GM04504 (cell line): Measurements from ENCODE around the gene TNRC6C.

Source experiments
- DNase-seq: peaks from one replicate; pipeline ENCODE4 v3.0.0-alpha.2; 2012; ENCODE audit warnings: low read depth

TNRC6C gene

DNA sequence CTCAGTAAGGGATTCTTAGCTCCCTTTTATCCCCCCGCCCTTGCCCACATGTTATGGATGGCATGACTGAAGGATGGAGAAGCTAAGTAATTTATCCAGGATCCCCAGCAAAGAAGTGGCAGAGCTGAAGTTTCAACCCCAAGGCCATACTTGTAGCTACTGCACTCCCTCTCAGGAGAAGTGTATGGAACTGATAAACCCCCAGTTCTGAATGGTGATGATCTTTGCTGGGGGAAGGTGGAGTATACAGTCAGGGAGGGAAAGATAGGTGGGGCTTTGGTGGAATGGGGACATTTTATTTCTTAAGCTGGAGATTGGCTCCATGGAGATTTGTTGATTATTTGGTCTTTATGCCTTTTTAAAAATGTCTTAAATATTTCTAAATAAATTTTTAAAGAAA, 58.3 kb downstream of the TNRC6C start:
- no peak for DNase-seq

DNA sequence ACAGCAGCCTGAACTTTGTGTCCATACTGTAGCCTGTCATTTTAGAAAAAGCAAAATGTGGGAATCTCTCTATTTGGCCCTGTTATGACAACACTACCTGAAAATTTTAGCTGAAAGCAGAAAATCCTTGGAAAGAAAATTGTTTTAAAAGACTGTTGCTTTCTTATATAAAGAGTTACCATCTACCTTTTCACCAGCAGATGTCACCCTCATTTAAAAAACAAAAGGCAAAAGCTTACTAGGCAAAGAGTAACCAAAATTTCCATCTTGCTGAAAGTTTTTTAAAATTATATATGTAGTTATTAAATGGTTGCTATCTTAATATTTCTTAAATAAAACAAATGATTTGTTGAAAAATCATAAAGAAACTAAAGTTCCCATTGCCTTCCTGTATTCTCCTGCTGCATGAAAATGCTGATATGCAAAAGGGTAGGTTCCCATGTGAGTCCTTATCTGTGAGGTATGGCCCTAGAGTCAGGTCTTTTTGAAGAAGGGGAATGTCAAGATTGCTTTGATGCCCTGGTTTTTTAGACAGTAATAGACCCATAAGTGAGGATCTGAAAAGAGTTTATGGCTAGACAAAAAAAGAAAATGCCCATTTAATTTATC, 61.0 kb downstream of the TNRC6C start:
- DNase-seq = no peak

DNA sequence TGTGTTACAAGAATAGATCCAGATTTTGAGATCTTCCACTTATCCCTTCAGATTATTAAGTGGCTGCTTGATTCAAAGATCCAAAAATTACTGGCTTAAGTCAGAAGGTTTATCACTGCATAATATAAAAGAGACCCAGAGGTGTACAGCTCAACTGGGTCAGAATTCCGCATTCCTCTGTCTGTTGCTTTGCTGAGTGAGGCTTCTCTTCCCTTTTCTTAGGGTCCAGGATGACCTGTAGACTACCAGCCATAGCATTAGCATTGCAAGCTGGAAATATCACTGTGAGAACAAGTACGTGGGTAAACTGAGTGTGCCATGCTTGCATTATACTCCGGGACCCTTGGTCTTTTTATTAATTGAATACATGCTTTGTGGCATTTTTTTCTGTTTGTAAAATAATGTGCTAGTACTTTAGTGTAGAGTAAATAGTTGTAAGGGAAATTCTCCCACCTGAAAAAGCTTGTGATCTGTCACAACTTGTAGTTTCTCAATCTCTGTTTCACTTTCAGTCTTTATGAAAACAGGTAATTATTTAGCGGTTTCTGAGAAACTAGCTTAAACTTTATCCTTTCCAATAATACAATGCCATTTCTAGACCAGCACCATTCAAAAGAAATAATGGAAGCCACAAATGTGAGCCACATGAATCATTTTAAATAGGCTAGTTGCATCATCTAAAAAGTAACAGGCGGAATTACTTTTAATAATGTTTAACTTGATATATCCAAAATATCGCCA, 61.6 kb downstream of the TNRC6C start:
- DNase-seq = no peak

DNA sequence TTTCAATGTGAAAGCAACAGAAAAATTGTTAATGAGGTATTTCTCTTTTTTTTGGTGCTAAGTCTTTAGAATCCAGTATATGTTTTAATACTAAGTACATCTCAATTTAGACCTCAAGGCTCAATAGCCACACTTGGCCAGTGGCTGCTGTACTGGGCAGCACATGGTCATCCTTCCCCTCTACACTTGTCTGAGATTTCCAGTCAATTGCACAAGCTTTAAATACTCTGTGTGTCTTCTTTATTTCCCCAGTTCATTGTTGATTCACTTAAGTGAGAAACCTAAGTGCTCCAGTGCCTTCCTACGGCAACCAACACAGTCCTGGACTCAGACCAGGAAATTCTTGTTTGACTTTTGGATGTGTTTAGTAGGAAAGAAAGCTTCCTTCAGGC, 62.2 kb downstream of the TNRC6C start:
- no peak for DNase-seq

DNA sequence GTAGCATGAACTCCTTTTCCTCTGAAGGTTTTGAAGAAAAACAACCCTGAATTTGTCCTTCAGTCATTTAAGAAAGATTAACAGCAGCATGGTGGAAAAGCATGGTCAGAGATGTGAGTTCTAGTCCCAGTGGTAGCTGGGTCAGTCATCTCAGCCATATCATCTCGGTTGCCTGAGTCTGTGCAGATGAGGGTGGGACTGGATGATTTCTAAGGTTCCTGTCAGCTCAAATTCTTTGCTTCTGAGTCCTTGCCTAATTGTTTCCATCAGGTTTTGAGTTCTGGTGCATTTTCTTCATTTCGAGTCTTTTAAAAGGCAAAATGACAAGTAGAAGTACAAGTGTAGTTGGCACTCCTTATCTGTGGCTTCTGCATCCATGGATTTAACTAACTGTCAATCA, 63.9 kb downstream of the TNRC6C start:
- peak; percentile 62 for DNase-seq

DNA sequence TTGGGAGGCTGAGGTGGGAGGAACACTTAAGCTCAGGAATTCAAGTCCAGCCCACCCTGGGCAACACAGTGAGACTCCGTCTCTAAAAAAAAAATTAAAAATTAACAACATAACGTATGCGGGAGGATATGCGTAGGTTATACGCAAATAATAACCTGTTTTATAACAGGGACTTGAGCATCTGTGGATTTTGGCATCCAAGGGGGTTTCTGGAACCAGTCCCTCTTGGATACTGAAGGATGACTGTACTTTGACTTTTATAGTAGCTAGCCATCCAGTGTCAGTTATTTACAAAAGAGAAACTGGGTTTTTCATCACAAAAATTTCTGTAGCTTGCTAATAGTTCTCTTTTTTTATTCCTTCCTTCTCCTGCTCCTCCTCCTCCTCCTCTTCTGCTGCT, 64.5 kb downstream of the TNRC6C start:
- DNase-seq = no peak

DNA sequence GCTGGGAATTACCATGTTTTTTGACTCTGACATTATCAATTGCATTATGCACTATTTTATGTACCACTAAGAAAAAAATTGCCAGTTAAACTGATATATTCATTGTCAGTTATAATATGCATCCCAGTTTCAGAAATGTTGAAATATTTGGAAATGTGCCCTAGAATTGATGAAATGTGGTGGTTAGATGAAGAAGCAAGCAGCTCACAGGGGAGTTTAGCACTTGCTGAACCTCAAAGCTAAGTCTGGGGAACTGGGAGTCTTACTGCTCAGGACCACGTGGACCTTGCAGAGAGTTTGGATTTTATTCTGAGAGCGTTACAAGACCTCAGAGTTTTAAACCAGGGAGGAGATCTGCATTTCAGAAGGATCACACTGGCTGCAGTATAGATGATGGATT, 67.9 kb downstream of the TNRC6C start:
- DNase-seq = no peak

DNA sequence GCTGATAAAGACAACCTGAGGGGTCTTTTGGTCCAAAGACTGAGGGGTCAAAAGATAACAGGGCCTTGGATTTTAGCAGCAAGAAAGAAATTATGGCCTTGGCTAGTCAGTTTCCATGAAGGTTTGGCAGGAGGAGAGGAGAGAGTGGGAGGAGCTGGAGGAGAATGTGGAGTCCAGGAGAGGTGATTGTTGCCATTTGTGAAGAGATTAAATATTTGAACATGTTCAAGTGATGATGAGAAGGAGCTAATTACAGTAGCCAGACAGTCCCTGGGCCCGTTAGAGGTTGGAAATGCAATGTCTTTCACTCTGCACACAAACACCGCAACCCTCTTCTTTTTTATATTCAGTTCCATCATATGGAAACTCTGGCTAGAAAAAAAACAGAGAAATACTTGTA, 68.6 kb downstream of the TNRC6C start:
- DNase-seq = no peak

DNA sequence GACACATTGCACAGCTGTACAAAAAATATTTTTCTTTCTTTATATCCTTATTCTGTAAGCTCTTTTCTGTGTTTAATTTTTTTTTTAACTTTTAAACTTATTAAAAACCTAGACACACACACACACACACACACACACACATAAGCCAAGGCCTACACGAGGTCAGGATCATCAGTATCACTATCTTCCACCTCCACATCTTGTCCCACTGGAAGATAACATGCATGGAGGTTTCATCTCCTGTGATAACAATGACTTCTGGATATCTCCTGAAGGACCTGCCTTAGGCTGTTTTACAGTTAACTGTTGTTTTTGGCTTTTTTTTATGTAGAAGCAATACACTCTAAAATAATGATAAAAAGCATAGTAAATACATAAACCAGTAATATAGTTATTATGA, 71.2 kb downstream of the TNRC6C start:
- DNase-seq = no peak

DNA sequence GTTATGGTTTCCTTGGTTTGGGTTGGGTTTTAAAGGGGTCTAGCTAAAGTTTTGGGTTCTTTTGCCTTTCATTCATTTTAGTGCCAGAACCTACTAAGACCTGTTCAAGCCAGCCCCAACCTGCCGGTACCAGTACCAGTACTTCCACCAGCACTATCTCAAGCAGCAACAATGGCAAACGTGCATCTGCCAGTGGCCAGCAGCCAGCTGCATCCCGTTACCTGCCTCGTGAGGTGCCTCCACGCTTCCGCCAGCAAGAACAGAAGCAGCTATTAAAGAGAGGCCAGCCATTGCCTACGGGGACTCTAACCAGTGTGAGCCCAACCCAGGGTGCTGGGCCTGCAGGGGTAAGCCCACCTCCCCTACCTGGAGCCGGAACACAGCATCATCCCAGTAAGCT, 72.9 kb downstream of the TNRC6C start:
- DNase-seq = no peak

DNA sequence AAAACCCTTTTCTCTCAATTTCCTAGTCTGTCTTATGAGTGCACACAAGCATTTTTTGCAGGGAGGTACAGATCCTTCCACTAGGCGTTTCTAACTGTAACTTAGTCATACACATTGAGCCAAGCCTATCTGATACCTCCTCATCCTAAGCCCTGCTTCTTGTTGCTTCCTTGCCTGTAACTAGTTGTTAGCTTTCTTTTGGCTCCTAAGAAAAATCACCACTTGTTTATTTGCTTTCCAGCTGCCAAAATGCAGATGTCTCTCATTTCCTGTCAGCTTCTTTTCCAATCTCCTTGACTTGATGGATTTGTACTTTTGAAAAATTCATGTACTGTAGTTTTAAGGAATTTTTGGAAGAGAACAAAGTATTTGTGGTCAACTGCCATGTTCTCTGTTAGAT, 73.7 kb downstream of the TNRC6C start:
- no peak for DNase-seq

DNA sequence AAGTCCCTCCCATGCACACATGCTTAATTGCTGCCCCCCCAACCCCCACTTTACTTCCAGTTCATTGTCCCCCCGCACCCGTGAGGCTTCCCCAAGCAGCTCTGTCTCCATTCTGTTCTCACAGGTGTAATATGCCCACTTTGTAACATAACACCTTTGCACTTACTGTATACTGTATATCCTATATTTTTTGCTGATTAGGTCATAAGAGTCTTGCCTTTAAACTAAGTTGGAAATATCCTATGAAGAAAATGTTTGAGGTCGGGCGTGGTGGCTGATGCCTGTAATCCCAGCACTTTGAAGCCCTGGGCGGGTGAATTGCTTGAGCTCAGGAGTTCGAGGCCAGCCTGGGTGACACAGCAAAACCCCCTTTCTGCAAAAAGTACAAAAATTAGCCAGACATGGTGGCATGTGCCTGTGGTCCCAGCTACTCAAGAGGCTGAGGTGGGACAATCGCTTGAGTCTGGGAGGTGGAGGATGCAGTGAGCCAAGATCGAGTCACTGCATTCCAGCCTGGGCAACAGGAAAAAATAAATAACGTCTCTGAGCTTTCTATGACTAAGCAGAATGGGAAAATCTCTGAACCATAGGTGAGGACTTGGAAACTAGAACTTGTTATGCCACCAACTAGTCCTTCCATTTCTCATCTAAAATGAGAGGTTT, 76.1 kb downstream of the TNRC6C start:
- DNase-seq = no peak

DNA sequence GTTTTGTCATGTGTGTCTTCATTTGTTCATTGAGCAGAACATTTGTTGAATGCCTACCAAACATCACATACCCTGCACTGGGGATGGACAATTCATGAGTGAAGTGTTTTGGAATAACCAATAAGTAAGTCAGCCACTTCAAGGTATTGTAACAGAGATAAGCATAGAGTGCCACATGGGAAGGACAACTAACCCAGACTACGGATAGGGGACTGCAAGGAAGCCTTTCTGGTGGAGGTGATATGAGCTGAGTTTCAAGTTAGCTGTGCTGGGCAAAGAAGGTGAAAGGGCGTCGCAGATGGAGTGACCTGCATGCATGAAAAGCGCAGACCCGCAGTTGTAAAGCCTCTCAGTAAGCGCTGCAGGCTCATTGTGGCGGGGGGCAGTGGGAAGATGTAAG, 78.8 kb downstream of the TNRC6C start:
- DNase-seq = no peak

DNA sequence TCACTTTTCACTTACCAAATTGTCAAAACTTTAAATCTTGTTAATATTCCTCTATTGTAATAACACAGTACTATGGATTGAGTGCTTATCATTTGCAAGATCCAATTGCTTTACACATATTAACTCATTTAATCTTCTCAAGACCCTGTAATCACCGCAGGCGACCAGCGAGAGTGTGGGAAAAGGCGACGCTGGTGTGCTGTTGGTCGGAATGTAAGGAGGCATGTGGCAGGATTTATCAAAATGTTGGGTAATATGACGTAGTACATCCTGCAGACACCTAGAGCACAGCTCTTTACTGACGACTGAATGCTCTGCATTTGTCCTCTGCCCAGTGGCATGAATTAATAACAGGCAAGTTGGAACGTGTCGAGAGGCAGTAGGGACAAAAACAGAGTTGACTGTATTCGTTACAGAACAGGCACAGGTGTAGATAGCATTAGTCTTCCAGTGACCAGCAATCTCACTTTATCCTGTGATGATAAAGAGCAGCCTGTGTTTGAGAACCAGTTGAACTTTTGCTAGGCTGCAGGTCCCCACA, 80.3 kb downstream of the TNRC6C start:
- no peak for DNase-seq

DNA sequence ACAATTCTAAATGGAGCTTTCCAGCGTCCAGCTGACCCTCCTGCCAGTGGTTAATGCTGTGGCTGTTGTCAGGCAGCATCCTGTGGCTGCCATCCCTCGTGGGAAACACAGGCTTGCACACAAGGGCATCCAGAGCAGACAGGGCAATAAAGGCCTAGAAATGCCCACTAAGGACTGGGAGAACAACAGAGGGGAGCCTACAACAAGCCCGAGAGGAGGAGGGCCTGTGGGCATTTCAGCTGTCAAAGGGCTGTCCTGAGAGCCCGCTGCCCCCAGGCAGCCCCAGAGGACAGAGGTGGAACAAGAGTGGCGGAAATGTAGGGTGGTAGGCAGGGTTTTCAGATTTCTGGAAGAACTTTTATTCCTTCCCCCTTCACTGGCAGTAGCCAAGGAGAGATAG, 81.1 kb downstream of the TNRC6C start:
- no peak for DNase-seq

DNA sequence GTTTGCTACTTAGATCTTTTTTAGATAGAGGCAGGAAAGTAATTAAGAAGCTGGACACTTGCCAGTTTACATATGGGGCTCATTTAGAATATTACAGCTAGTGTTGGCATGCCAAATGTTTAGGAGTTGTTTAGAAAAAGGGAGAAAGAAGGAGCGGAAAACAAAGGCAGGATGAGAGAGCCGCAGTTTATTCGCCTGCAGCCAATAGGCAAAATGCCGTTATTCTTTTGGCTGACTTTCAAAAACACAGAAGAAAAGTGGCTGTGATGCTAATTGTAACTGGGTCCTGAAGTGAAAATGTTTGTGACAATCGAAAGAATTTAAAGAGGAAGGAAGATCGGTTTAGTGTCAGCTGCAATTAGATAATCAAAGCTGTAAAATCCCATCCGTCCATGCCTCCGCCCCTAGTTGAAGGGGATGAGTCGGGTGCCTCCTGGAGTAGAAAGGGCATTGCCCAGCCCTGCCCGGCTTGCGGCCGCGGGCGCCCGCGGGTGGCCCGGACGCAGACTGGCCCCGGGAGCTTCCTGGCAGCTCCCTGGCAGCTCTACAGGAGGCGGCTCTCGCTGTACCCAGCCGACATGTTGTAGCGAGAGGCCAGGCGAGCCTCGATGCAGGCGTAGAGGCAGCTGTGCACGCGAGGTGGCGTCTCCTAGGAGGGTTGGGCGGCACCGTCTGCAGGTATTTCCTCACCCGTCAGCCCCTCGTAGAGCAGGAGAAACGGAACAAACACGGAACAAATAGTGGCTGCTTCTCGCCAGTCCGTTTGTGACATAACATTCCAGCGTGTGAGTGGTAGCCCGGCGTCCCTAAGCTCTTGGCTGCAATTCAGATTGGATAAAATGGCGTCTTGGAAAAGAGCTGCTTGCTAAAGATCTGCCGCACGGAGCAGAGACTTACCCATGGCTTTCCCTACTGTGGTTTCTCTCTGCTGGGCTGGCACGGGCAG, 82.2 kb downstream of the TNRC6C start:
- DNase-seq = peak; percentile 35

DNA sequence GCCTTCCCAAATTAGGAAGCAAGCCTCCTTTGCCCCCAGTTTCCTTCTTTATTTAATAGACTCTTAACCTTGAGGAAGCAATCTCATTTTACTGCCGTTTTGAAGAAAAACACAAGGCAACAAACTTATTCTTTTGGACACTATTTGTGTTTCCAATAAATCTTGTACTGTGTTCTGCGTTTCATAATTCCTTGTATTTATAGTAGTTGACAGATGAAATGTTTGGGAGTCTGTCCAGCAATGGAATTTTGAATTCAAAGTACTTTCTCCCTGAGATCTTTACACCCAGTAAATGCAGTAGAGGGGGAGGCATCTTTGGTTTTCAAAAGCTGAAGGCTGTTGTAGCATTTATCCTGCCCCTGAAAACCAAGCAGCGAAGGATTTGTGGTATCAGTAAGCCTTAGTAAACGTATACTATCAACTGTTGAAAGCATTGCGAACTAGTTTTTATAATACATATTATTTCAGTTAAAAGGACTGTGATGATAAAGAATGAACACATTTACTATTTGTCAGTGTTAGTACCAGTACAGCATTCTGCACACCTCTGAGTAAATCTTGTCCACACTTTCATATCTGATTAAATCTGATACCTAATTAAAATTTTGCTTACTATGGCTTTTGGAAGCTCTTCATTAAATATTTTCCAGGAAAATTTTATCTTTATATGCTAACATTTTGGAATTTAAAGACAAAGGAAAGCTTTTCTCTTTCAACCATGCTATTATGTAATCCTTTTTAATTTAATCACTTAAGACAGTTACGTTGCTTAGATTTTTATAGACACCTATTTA, 83.1 kb downstream of the TNRC6C start:
- no peak for DNase-seq

DNA sequence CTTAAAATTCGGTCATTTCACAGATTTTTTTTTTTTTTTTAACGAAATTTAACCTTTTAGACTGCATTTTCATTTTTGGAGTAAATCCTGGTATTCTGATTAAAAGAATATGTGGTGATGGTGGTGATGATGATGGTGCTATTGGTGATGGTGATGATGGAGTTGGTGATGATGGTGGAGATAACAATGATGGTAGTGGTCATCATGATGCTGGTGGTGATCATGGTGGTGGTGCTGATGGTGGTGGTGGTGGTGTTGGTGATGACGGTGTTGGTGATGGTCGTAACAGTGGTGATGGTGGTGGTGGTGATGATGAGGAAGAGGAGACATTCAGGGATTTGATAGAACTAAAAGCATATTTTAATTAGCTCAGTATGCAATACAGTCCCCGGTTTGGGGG, 84.0 kb downstream of the TNRC6C start:
- DNase-seq = no peak

DNA sequence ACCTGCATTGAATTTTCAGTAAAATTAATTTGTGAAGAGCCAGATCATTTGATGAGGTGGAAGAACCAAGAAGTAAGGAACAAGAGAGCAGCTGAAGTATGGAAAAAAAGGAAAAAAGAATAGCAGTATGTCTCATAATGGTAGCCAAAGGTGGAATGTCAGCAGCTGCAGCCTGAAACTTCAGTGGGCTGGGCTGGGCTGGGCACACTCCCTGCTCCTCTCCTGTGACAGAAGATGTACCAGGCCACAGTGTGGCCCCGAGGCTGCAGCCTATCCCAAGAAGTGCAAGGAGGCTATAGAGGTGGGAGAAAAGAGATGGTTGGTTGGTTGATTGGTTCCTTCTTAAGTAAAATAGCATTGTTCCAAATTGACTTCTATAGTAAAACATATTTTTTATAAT, 84.5 kb downstream of the TNRC6C start:
- no peak for DNase-seq

DNA sequence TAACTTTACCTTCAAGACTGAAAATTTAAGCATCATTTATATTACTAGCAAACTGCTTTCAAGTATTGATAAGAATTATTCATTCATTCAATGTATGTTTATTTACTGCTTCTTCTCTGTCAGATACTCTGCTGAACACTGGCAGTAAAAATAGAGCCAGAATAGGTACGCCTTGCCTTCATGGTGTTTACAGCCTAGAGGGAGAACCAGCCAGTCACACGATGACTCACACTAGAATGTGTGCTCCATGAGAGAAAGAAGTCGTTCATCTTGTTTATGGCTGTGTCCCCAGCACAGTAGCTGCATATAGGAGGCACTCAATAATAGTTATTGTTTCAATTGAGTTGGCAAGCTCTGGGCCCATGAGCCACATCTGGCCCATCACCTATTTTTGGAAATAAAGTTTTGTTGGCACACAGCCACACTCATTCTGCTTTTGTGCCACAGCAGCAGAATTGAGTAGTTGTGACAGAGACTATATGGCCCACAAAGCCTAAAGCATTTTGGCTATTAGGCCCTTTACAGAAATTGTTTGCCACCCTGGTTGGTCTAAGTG, 85.9 kb downstream of the TNRC6C start:
- no peak for DNase-seq

DNA sequence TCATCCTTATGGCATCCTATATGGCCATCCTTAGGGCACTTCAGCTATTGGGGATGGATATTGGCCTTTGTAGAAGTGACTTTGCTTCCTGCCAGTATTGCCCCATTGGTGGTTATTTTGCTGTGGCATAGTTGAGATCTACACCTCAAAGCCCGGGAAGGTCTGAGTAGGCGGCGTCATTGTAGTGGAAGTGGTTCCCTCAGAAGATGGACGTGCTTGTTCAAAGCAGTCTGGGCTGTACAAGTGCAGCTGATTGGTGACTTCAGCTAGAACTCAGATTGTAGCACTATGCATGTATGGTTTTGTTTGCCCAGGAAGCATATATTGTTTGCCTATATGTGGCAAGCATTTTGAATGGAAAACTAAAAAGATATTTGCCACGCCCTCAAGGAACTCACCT, 86.8 kb downstream of the TNRC6C start:
- DNase-seq = no peak
